ENCODE measurements around the gene KLKB1.

KLKB1 gene

GRCh38 chr4:186227221-186227620 lies at the start of gene KLKB1:
Gene KLKB1, plus strand, starts transcription at chr4:186227507. Its CDS starts 689 bp downstream, at chr4:186228196.
- no peak for DNase-seq (ENCODE audit: low read depth, low spot score)

GRCh38 chr4:186188107-186188506 lies 39.2 kb upstream of the KLKB1 start:
- no peak for DNase-seq (ENCODE audit: low read depth, low spot score)

DNA sequence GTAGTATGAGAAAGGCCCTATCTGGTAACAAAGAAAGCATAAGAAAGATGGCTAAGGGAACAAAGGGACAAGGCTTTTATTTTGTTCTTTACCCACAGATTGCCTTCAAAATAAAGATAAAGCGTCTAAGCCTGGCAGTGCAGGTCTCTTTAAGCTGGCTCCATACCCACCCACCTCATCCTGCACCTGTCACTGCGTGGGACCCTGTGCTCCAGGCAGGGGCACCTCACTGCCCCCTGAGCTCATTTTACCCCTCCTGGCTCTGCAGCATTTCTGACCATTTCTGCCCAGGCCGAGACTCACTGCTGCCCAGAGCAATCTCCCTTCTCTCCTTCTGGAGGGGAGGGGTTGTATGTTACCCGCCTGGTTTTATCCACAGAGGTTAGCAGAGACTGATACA lies 37.7 kb upstream of the KLKB1 start:
- DNase-seq (ENCODE audit: low read depth, low spot score): no peak

GRCh38 chr4:186190581-186191199 lies 36.6 kb upstream of the KLKB1 start:
- DNase-seq (ENCODE audit: low read depth, low spot score): no peak

DNA sequence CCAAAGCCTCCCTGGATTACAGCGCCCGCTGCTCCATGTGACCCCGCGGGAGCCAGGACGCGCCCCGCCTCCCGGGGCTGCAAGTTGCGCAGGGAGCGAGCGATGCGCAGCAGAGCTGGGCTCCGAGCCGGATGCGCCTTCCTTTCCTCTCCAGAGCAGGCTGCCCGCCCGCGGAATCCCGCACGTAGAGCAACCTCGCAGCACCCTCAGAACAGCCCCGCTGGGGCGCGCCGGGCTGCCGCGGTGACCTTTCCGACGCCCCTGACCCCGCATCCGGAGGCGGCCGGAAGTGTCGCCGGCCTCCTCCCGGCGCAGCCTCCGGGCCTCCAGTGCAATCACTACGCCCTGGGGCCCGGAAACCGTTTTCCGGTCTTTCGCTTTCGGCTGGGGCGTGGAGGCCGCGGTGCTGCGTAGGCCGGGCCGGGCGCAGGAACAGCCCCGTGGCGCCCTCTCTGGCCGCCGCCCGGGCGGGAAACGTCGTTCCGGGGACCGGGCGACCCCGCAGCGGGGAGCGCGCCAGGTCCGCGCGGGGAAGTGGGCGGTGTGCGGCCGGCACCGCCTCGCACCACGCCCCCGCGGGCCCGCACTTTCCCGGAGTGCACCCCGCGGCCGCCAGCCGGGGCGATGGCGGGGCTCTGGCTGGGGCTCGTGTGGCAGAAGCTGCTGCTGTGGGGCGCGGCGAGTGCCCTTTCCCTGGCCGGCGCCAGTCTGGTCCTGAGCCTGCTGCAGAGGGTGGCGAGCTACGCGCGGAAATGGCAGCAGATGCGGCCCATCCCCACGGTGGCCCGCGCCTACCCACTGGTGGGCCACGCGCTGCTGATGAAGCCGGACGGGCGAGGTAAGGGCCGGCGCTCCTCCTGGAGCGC lies 35.9 kb upstream of the KLKB1 start, which contains the start of gene CYP4V2:
Gene CYP4V2, plus strand, starts transcription at position 368 of the 866 bp plus-strand sequence. Its CDS starts 257 bp downstream, at position 625.
- DNase-seq (ENCODE audit: low read depth, low spot score): peak; percentile 77

- DNase-seq (ENCODE audit: low read depth, low spot score): no peak
Observed at GRCh38 chr4:186192066-186192612, 35.2 kb upstream of the KLKB1 start.

- DNase-seq (ENCODE audit: low read depth, low spot score): no peak
Observed at GRCh38 chr4:186193851-186194250, 33.5 kb upstream of the KLKB1 start.

GRCh38 chr4:186196063-186196462 lies 31.2 kb upstream of the KLKB1 start:
- no peak for DNase-seq (ENCODE audit: low read depth, low spot score)

DNA sequence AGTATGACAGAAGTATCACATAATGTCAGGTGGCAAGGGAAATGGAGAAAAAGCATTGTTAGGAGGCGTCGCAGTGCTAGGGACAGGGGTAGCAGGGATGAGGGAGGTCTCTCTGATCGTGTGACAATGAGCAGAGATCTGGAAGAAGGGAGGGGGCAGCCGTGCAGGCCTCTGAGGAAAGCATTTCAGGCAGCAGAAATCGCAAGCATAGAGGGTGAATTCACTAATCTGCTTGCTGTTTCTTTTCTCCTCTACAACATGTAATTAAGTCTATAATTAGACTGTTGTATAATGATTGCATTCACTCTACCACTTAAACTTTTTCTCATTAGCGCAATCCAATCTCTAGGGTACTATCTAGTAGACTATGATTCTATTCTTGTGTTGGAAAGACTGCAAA lies 26.8 kb upstream of the KLKB1 start:
- DNase-seq (ENCODE audit: low read depth, low spot score): no peak

- no peak for DNase-seq (ENCODE audit: low read depth, low spot score)
Observed at GRCh38 chr4:186201010-186201409, 26.3 kb upstream of the KLKB1 start.

- DNase-seq (ENCODE audit: low read depth, low spot score): peak; percentile 35
Observed at GRCh38 chr4:186201535-186202230, 25.6 kb upstream of the KLKB1 start.

GRCh38 chr4:186202490-186203140 lies 24.7 kb upstream of the KLKB1 start:
- DNase-seq (ENCODE audit: low read depth, low spot score): no peak

- DNase-seq (ENCODE audit: low read depth, low spot score): no peak
Observed at GRCh38 chr4:186203406-186203805, 23.9 kb upstream of the KLKB1 start.

DNA sequence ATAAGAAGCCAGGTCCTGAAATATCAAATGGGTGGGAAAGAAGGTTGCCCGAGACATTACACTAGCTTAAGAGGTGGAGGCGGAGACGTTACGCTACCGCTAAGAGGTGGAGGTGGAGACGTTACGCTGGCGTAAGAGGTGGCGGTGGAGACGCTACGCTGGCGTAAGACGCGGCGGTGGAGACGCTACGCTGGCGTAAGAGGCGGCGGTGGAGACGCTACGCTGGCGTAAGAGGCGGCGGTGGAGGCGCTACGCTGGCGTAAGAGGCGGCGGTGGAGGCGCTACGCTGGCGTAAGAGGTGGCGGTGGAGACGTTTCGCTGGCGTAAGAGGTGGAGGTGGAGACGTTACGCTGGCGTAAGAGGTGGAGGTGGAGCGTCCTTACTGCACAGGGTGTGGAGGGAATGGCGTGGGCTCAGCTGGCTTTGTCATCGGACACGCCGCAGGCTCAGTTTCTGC lies 23.2 kb upstream of the KLKB1 start:
- peak; percentile 58 for DNase-seq (ENCODE audit: low read depth, low spot score)

- DNase-seq (ENCODE audit: low read depth, low spot score): no peak
Observed at GRCh38 chr4:186204686-186205085, 22.6 kb upstream of the KLKB1 start.

GRCh38 chr4:186205156-186205555 lies 22.2 kb upstream of the KLKB1 start:
- DNase-seq (ENCODE audit: low read depth, low spot score): no peak

- no peak for DNase-seq (ENCODE audit: low read depth, low spot score)
Observed at GRCh38 chr4:186216465-186217024, 10.8 kb upstream of the KLKB1 start.

DNA sequence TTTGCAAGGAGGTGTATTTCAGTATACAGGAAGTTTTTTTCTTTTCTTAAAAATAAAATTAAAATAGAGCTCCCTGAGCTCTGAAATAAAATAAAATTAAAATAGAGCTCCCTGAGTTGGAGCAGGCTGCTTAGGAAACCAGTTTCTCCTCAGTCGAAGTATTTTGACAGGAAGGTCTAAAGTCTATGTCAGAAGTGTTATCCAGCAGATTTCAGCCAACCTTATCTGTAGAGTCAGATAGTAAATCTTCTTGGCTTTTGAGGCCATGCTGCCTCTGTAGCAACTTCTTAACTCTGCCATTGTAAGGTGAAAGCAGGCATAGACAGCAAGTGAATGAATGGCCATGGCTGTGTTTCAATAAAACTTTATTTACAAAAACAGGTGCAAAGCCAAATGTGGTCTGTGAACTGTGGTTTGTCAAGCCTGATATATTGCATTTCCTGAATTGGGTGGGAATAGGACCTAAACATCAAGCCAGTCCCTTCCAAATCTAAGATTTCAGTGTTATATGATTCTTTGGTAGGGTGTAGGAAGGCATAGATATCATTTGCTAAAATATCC lies 9.5 kb upstream of the KLKB1 start:
- DNase-seq (ENCODE audit: low read depth, low spot score): no peak

DNA sequence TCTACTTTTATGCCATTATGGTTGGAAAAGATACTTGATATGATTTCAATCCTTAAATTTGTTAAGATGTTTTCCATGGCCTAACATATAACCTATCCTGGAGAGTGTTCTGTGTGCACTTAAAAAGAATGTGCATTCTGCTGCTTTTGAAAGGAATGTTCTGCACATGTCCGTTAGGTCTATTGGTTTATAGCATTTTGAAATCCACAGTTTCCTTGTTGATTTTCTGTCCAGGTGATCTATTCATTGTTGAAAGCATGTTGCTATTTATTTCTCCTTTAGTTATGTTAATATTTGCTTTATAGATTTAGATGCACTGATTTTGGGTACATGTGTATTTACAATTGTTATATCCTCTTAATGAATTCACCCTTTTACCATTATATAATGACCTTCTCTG lies 5.7 kb upstream of the KLKB1 start:
- DNase-seq (ENCODE audit: low read depth, low spot score): no peak

DNA sequence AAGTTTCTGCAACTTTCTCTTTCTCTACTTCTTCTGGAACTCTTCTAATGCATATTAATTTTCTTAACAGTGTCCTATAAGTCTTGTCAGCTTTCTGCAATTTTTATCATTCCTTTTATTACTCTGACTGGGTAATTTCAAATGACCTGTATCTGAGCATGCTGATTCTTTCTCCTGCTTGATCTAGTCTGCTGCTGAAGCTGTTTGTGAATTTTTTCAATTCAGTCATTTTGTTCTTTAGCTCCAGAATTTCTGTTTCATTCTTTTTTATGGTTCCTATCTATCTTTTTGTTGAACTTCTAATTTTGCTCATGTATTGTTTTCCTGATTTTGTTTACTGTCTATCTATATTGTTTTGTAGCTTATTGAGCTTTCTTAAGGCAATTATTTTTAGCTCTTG lies 1.5 kb upstream of the KLKB1 start:
- no peak for DNase-seq (ENCODE audit: low read depth, low spot score)

Data from activated CD4-positive, CD25-positive, alpha-beta regulatory T cell treated with anti-CD3 and anti-CD28 coated beads, Interleukin-2, amount 50 U/mL, for 16 hours (primary cell).